B cell (primary cell): ENCODE results near the gene FBXO11. TPM values are rescaled to one million over a fixed set of nuclear protein-coding genes. Genes with fewer than 3 reads are reported as not detected.

Experiments used
- ATAC-seq: fragments of 200-7000 bp; cut with Tn5 transposase; one replicate; pipeline ENCODE4 v1.10.0; 2021; ENCODE audit warnings: low read depth, mild to moderate bottlenecking, moderate number of reproducible peaks, moderate library complexity
- CTCF ChIA-PET: fragments of 350-600 bp; sonication (Branson Sonifier 250); formaldehyde crosslinking; loops from one replicate; lab custom pipeline; 2021; ENCODE audit warnings: antibody characterized with exemption, inconsistent platforms; lab: Charles Lee
- POLR2A ChIA-PET: fragments of 350-600 bp; sonication (Branson Sonifier 250); formaldehyde crosslinking; loops from one replicate; lab custom pipeline; 2021; ENCODE audit warnings: antibody characterized with exemption; lab: Charles Lee
- DNase-seq: peaks from one replicate; pipeline ENCODE4 v3.0.0; 2013
- H2AFZ ChIP-seq: 2 replicates; pipeline ENCODE4 v1.6.1; 2012; ENCODE audit warnings: mild to moderate bottlenecking, low read depth, low read length; ENCODE audit not compliant: insufficient read depth, poor library complexity, severe bottlenecking
- H3K27ac ChIP-seq, 2 donors: 1 replicate in 1 of 2; 2 replicates in 1 of 2; pipeline ENCODE4 v1.5.1; 2012 to 2013; ENCODE audit warnings: low read length in 2 of 2, mild to moderate bottlenecking in 2 of 2, moderate library complexity in 1 of 2
- H3K27me3 ChIP-seq, 4 experiments: fragments of 200-600 bp in 1 of 4; sonication (generic) in 1 of 4; replicated peaks in 1 of 4; 1 replicate in 2 of 4; 2 replicates in 2 of 4; pipeline versions ENCODE4 v1.6.1 to v1.7.0; 2013 to 2016; ENCODE audit warnings: low read length in 3 of 4, mild to moderate bottlenecking in 2 of 4, mixed read lengths in 1 of 4, moderate library complexity in 1 of 4; ENCODE audit not compliant: insufficient read depth in 4 of 4, control insufficient read depth in 3 of 4; ENCODE audit errors: control extremely low read depth in 1 of 4
- H3K36me3 ChIP-seq, 2 experiments: replicated peaks in 1 of 2; 1 replicate in 1 of 2; 2 replicates in 1 of 2; pipeline versions ENCODE4 v1.6.1 to v1.7.1; 2013; ENCODE audit warnings: low read length in 1 of 2; ENCODE audit not compliant: insufficient read depth in 2 of 2, control insufficient read depth in 1 of 2; ENCODE audit errors: control extremely low read depth in 1 of 2, extremely low read depth in 1 of 2
- H3K4me1 ChIP-seq, 2 donors: fragments of 200-600 bp in 1 of 2; sonication (generic) in 1 of 2; 1 replicate in 1 of 2; 2 replicates in 1 of 2; pipeline versions ENCODE4 v1.5.1 to v1.6.1; 2013 to 2017; ENCODE audit warnings: low read length in 2 of 2; ENCODE audit not compliant: control insufficient read depth in 2 of 2, insufficient read depth in 2 of 2
- H3K4me2 ChIP-seq: replicated peaks from 2 replicates; pipeline ENCODE3; 2012; ENCODE audit warnings: mild to moderate bottlenecking, low read depth, low read length; ENCODE audit not compliant: poor library complexity, severe bottlenecking
- H3K4me3 ChIP-seq, 5 experiments: fragments of 200-600 bp in 1 of 5; sonication (generic) in 1 of 5; 1 replicate in 3 of 5; 2 replicates in 2 of 5; pipeline versions ENCODE4 v1.5.1 to v1.7.0; 2011 to 2016; ENCODE audit warnings: low read length in 4 of 5, mild to moderate bottlenecking in 4 of 5, low read depth in 2 of 5, control low read depth in 1 of 5, moderate library complexity in 1 of 5; ENCODE audit not compliant: insufficient read depth in 1 of 5; ENCODE audit errors: control extremely low read depth in 1 of 5, extremely low read depth in 1 of 5
- H3K79me2 ChIP-seq: fragments of 200-600 bp; sonication (generic); one replicate; pipeline ENCODE4 v1.6.0; 2016; ENCODE audit warnings: low read length; ENCODE audit not compliant: control insufficient read depth, insufficient read depth
- H3K9ac ChIP-seq: fragments of 200-600 bp; sonication (generic); 2 replicates; pipeline ENCODE4 v1.6.1; 2017; ENCODE audit warnings: mild to moderate bottlenecking, low read length, moderate library complexity
- H3K9me3 ChIP-seq, 3 donors: one replicate each; pipeline versions ENCODE4 v1.6.1 to v1.7.1; 2013; ENCODE audit warnings: low read length in 2 of 3; ENCODE audit not compliant: control insufficient read depth in 2 of 3, insufficient read depth in 1 of 3; ENCODE audit errors: control extremely low read depth in 1 of 3
- H4K20me1 ChIP-seq: 2 replicates; pipeline ENCODE4 v1.6.0; 2012; ENCODE audit warnings: mild to moderate bottlenecking, low read length; ENCODE audit not compliant: insufficient read depth, control insufficient read depth, poor library complexity, severe bottlenecking
- H3K27ac Mint-ChIP-seq: one replicate; pipeline ENCODE4 v1.8.0; 2021; ENCODE audit warnings: mixed read lengths
- H3K27me3 Mint-ChIP-seq: one replicate; pipeline ENCODE4 v1.8.0; 2021; ENCODE audit warnings: mixed read lengths
- H3K4me1 Mint-ChIP-seq: one replicate; pipeline ENCODE4 v1.8.0; 2021; ENCODE audit warnings: mixed read lengths
- H3K4me3 Mint-ChIP-seq: one replicate; pipeline ENCODE4 v1.8.0; 2021; ENCODE audit warnings: mixed read lengths
- H3K9me3 Mint-ChIP-seq: one replicate; pipeline ENCODE4 v1.8.0; 2022; ENCODE audit warnings: mixed read lengths; ENCODE audit not compliant: insufficient read depth
- CTCF ChIP-seq: fragments of 200-600 bp; IDR thresholded peaks from one replicate; pipeline ENCODE4 v1.8.0; 2022; ENCODE audit warnings: antibody characterized with exemption, mild to moderate bottlenecking
- EZH2 ChIP-seq: IDR thresholded peaks from 2 replicates; pipeline ENCODE4 v1.6.1; 2012; ENCODE audit warnings: borderline replicate concordance, low read depth, mild to moderate bottlenecking, moderate library complexity, low read length; ENCODE audit not compliant: insufficient read depth, poor library complexity, severe bottlenecking
- WGBS: methylation state at CpG from one replicate; pipeline ENCODE4 v1.1.5; 2013; ENCODE audit warnings: missing lambda C conversion rate; ENCODE audit not compliant: insufficient coverage; 5-methylcytosine and 5-hydroxymethylcytosine counted together
- intact Hi-C: fragments of 100-400 bp; cut with micrococcal nuclease; formaldehyde crosslinking; loops from one replicate; pipeline ENCODE4 v1.10.0; 2022
- polyA plus RNA-seq: library from polyadenylated mRNA; depleted of rRNA; stranded (reverse); fragments of >200 nt; gene quantifications from 2 replicates; pipeline ENCODE4 v1.2.3, GENCODE V29; 2012
- total RNA-seq, 2 donors: library from RNA; stranded (reverse); fragments of 120-200 nt in 1 of 2; gene quantifications; 1 replicate in 1 of 2; 2 replicates in 1 of 2; pipeline versions ENCODE4 v1.2.3 to v1.2.4, GENCODE V29; 2013 to 2022

FBXO11 gene
- total and polyA plus RNA-seq, 2 donors (not counting 1 experiment from before 2014, with no cell fraction given), result 42.6 to 107 TPM

- ChIA-PET CTCF (no interaction called here), POLR2A (no interaction called here)
- no peak for DNase-seq
- no peak for TF ChIP-seq EZH2
- TF ChIP-seq CTCF, result no peak
- Histone ChIP-seq H3K79me2 (no peaks in the 10 kb centered on the region), H3K9ac (no peak overlapping the region), H3K4me3 (no peak overlapping the region), H3K4me1 (no peaks in the 10 kb centered on the region), H3K9me3 (no peaks in the 10 kb centered on the region), H2AFZ (no peak overlapping the region), H3K36me3 (no peaks in the 10 kb centered on the region), H3K27ac (no peak overlapping the region), H4K20me1 (no peaks in the 10 kb centered on the region), H3K27me3 (no peaks in the 10 kb centered on the region), H3K4me2 (no peak overlapping the region)
- no peak overlapping the region for H3K27ac Mint-ChIP-seq
- no peaks in the 10 kb centered on the region for H3K9me3 Mint-ChIP-seq
- H3K4me3 Mint-ChIP-seq, result no peak overlapping the region
- no peaks in the 10 kb centered on the region for H3K4me1 Mint-ChIP-seq
- no peak for ATAC-seq
- intact Hi-C loops, result no loop called here
- no peaks in the 10 kb centered on the region for H3K27me3 Mint-ChIP-seq
- 77% methylated on average over 1 of the region's 3 CpGs for WGBS
Measured at GRCh38 chr2:47918043-47918442, 11.7 kb upstream of the FBXO11 start.

GRCh38 chr2:47917276-47917961 lies 11.1 kb upstream of the FBXO11 start:
- H3K9me3 Mint-ChIP-seq, result no peaks in the 10 kb centered on the region
- no CpG with 5 or more reads among the region's 3 CpGs for WGBS
- intact Hi-C loops, result no loop called here
- H3K4me3 Mint-ChIP-seq, result no peak overlapping the region
- no peak overlapping the region for H3K27ac Mint-ChIP-seq
- Histone ChIP-seq H3K4me2 (no peak overlapping the region), H2AFZ (no peak overlapping the region), H3K27me3 (no peaks in the 10 kb centered on the region), H3K4me3 (no peak overlapping the region), H3K9ac (no peak overlapping the region), H4K20me1 (no peaks in the 10 kb centered on the region), H3K36me3 (no peaks in the 10 kb centered on the region), H3K4me1 (no peaks in the 10 kb centered on the region), H3K27ac (no peak overlapping the region), H3K9me3 (no peaks in the 10 kb centered on the region), H3K79me2 (no peaks in the 10 kb centered on the region)
- no peak for ATAC-seq
- CTCF ChIA-PET, result interaction anchor here (0.9 kb wide), 1 partner anchor 61 kb away, joined by 3 read pairs; no protein-coding TSS in a partner anchor
- peaks cover 2% of the 10 kb centered on the region for H3K4me1 Mint-ChIP-seq
- H3K27me3 Mint-ChIP-seq, result no peaks in the 10 kb centered on the region
- TF ChIP-seq EZH2, result no peak
- POLR2A ChIA-PET, result no interaction called here
- DNase-seq, result no peak
